ENCODE results near the gene ZC3H18.
"Not testable (repeated sequence)": the region's sequence is repeated elsewhere in the genome, so short reads cannot be mapped to it uniquely, and the experiment has no call there.

ZC3H18 gene

GRCh38 chr16:88605186-88606147 is 35.3 kb downstream of the ZC3H18 start:
- DNase-seq (ENCODE audit: low read depth): no peak

GRCh38 chr16:88606148-88606757 is 36.0 kb downstream of the ZC3H18 start:
- no peak for DNase-seq (ENCODE audit: low read depth)

GRCh38 chr16:88608076-88608475 is 37.9 kb downstream of the ZC3H18 start:
- no peak for DNase-seq (ENCODE audit: low read depth)

GRCh38 chr16:88609426-88609825 is 39.2 kb downstream of the ZC3H18 start:
- not testable (repeated sequence) for DNase-seq (ENCODE audit: low read depth)

- no peak for DNase-seq (ENCODE audit: low read depth)
Observed at GRCh38 chr16:88610080-88610479, 39.9 kb downstream of the ZC3H18 start.

- DNase-seq (ENCODE audit: low read depth): no peak
Observed at GRCh38 chr16:88610909-88611812, 41.0 kb downstream of the ZC3H18 start.

GRCh38 chr16:88613293-88613692 is 43.1 kb downstream of the ZC3H18 start:
- no peak for DNase-seq (ENCODE audit: low read depth)

GRCh38 chr16:88613911-88614817 is 44.0 kb downstream of the ZC3H18 start:
- DNase-seq (ENCODE audit: low read depth): no peak

- no peak for DNase-seq (ENCODE audit: low read depth)
Observed at GRCh38 chr16:88614818-88615580, 44.8 kb downstream of the ZC3H18 start.

- DNase-seq (ENCODE audit: low read depth): no peak
Observed at GRCh38 chr16:88616320-88616719, 46.1 kb downstream of the ZC3H18 start.

GRCh38 chr16:88616736-88617135 is 46.5 kb downstream of the ZC3H18 start:
- DNase-seq (ENCODE audit: low read depth): no peak

- no peak for DNase-seq (ENCODE audit: low read depth)
Observed at GRCh38 chr16:88617268-88618031, 47.2 kb downstream of the ZC3H18 start.

GRCh38 chr16:88618182-88618955 is 48.2 kb downstream of the ZC3H18 start:
- no peak for DNase-seq (ENCODE audit: low read depth)

- no peak for DNase-seq (ENCODE audit: low read depth)
Observed at GRCh38 chr16:88618956-88619667, 48.9 kb downstream of the ZC3H18 start.

GRCh38 chr16:88619859-88620815 is 49.9 kb downstream of the ZC3H18 start:
- peak; percentile 63 for DNase-seq (ENCODE audit: low read depth)

- DNase-seq (ENCODE audit: low read depth): no peak
Observed at GRCh38 chr16:88622125-88622524, 51.9 kb downstream of the ZC3H18 start.

GRCh38 chr16:88622866-88623265 is 52.7 kb downstream of the ZC3H18 start:
- no peak for DNase-seq (ENCODE audit: low read depth)
